HL-60 (cell line): ENCODE data around the gene BSN.

Experiments
- POLR2AphosphoS5 ChIP-seq: IDR thresholded peaks from 2 replicates; pipeline ENCODE4 v1.6.1; 2012; ENCODE audit warnings: low read depth
- SPI1 ChIP-seq: IDR thresholded peaks from 2 replicates; pipeline ENCODE4 v1.6.1; 2012; ENCODE audit warnings: low read depth, mild to moderate bottlenecking, borderline replicate concordance
- TF ChIP-seq, protein P1 (sequence below): IDR thresholded peaks from one replicate; pipeline ENCODE4 v1.5.1; 2011; ENCODE audit warnings: low read length, control low read depth, inconsistent platforms; ENCODE audit not compliant: insufficient read depth

DNA sequence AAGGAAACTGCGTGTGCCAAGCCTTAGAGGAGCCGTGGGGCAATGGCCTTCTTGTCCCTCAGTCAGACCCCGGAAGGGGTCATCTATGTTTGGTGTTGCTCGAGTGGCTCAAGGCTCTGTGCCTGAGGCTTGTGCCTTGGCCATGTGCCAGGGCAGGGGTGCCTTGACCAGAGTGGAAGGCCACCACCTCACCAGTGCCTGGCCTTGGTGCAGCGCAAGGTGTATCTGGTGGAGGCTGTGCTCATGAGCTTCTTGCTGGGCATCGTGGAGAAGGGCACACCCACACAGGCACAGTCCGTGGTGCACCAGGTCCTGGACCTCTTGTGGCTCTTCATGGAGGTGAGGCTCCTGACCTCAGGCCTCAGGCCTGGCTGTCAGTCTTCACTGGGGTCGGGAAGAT, 145.7 kb downstream of the BSN start:
- TF ChIP-seq POLR2AphosphoS5 (no peak), SPI1 (no peak)
- TF ChIP-seq, protein P1, sequence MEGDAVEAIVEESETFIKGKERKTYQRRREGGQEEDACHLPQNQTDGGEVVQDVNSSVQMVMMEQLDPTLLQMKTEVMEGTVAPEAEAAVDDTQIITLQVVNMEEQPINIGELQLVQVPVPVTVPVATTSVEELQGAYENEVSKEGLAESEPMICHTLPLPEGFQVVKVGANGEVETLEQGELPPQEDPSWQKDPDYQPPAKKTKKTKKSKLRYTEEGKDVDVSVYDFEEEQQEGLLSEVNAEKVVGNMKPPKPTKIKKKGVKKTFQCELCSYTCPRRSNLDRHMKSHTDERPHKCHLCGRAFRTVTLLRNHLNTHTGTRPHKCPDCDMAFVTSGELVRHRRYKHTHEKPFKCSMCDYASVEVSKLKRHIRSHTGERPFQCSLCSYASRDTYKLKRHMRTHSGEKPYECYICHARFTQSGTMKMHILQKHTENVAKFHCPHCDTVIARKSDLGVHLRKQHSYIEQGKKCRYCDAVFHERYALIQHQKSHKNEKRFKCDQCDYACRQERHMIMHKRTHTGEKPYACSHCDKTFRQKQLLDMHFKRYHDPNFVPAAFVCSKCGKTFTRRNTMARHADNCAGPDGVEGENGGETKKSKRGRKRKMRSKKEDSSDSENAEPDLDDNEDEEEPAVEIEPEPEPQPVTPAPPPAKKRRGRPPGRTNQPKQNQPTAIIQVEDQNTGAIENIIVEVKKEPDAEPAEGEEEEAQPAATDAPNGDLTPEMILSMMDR, result no peak
